Measurements from ENCODE around the gene ITIH1.

Gene ITIH1

DNA sequence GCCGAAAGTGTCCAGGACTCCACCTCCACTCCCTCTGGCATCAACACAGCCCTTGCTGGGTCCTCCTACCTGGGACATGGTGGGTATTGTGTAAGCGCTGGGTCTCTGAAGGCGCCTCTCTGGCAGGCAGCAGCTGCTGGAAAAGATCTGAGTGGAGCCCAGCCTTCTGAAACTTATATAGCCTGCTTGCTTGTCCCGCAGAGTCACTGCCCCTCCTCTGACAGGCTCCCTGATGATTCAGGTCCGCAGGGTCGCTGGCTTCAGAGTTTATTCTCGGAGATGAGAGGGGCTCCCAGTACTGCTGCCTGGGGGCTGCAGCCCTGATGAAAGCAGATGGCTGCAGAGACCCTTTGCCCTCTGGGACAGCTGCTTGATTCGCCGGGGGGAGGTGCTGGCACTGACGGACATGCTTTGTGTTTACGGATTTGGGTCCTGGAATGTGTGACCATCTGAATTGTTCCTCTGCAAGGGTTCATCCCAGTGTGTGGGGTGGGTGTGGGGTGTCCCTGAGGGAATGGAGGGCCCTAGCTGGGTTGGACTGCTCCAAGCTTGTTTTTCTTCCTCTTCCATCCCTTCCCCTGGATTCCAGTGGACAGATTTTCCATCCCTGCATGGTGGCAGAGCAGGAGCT lies 57.6 kb downstream of the ITIH1 start, which contains the start of gene MUSTN1:
Gene MUSTN1, minus strand, starts transcription at position 149 of the 631 bp plus-strand sequence. Its CDS starts 71 bp downstream, at position 78.
- no peak within 1 kb of the TSS for H3K4me2 ChIP-seq (ENCODE audit: low read length)
- no peaks in the 10 kb centered on the region for H3K9me2 ChIP-seq (replicated peaks; ENCODE audit: control insufficient read depth, low read length)
- H3K4me3 ChIP-seq (ENCODE audit: low read length), result no peak within 1 kb of the TSS
- no peak within 1 kb of the TSS for H3K27ac ChIP-seq (ENCODE audit: low read depth, low read length)
- TF ChIP-seq EZH2phosphoT487 (IDR thresholded peaks at IDR 0.05; ENCODE audit: borderline replicate concordance, low read length), result no peak
- TF ChIP-seq, protein P1, sequence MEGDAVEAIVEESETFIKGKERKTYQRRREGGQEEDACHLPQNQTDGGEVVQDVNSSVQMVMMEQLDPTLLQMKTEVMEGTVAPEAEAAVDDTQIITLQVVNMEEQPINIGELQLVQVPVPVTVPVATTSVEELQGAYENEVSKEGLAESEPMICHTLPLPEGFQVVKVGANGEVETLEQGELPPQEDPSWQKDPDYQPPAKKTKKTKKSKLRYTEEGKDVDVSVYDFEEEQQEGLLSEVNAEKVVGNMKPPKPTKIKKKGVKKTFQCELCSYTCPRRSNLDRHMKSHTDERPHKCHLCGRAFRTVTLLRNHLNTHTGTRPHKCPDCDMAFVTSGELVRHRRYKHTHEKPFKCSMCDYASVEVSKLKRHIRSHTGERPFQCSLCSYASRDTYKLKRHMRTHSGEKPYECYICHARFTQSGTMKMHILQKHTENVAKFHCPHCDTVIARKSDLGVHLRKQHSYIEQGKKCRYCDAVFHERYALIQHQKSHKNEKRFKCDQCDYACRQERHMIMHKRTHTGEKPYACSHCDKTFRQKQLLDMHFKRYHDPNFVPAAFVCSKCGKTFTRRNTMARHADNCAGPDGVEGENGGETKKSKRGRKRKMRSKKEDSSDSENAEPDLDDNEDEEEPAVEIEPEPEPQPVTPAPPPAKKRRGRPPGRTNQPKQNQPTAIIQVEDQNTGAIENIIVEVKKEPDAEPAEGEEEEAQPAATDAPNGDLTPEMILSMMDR (IDR thresholded peaks at IDR 0.05; ENCODE audit: low read depth, low read length, poor library complexity, severe bottlenecking), result no peak
- no peaks in the 10 kb centered on the region for H3K36me3 ChIP-seq (ENCODE audit: control insufficient read depth, low read length)
- no peaks in the 10 kb centered on the region for H3K4me1 ChIP-seq (ENCODE audit: control insufficient read depth, low read length)
- no peaks in the 10 kb centered on the region for H4K20me1 ChIP-seq (ENCODE audit: control insufficient read depth, insufficient read depth, low read depth, low read length)
- no peaks in the 10 kb centered on the region for H3F3A ChIP-seq (ENCODE audit: control insufficient read depth, insufficient read depth)
- H3K9me3 ChIP-seq (ENCODE audit: control insufficient read depth, insufficient read depth, low read length), result no peaks in the 10 kb centered on the region
- no peaks in the 10 kb centered on the region for H3K79me2 ChIP-seq (ENCODE audit: control insufficient read depth, low read length)
- no peaks in the 10 kb centered on the region for H3K27me3 ChIP-seq (ENCODE audit: control insufficient read depth, low read length)

DNA sequence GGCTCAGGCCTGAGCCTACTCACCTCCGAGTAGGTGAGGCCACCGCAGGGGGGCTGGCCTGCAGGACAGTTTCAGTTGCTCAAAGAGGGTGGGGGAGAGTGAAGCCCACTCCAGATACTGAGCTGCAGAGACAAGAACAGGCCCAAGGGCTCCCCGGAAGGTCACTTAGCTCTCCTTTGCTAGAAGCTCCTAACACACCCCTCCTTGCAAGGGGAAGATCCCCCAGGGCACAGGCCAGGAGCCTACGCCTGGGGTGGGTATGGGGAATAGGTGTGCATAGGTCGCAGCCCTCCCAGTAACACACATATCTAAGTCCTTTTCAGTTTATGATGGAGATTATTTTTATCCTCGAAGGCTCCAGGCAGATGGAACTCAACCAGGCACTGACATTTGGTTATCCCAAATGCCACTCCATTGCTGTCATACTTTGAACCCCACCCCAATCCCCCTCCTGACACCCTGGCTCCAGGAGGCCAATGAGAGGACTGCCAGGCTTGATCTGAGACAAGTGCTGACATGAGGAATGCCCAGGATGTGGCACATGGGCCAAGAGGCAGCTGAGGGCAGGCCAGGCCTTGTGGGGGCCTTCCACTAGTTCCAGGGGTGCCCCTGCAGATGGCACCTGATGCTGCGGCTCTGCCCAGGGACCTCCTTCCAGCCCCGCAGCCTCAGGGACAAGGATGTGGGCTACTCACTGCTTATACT lies 58.5 kb downstream of the ITIH1 start:
- Histone ChIP-seq H3F3A (ENCODE audit: control insufficient read depth, insufficient read depth) (no peaks in the 10 kb centered on the region), H3K27ac (ENCODE audit: low read depth, low read length) (no peak overlapping the region), H3K79me2 (ENCODE audit: control insufficient read depth, low read length) (no peaks in the 10 kb centered on the region)

GRCh38 chr3:52836471-52836845 lies 59.1 kb downstream of the ITIH1 start:
- no peaks in the 10 kb centered on the region for H3K79me2 ChIP-seq (ENCODE audit: control insufficient read depth, low read length)
- no peaks in the 10 kb centered on the region for H3K27me3 ChIP-seq (ENCODE audit: control insufficient read depth, low read length)
- no peaks in the 10 kb centered on the region for H3K4me1 ChIP-seq (ENCODE audit: control insufficient read depth, low read length)
- H3K9me2 ChIP-seq (replicated peaks; ENCODE audit: control insufficient read depth, low read length), result no peaks in the 10 kb centered on the region
- no peak overlapping the region for H3K4me2 ChIP-seq (ENCODE audit: low read length)
- no peak for TF ChIP-seq EZH2phosphoT487 (IDR thresholded peaks at IDR 0.05; ENCODE audit: borderline replicate concordance, low read length)
- TF ChIP-seq, protein P1 (IDR thresholded peaks at IDR 0.05; ENCODE audit: low read depth, low read length, poor library complexity, severe bottlenecking), result no peak
- H3F3A ChIP-seq (ENCODE audit: control insufficient read depth, insufficient read depth), result no peaks in the 10 kb centered on the region
- no peak overlapping the region for H3K27ac ChIP-seq (ENCODE audit: low read depth, low read length)
- no peaks in the 10 kb centered on the region for H4K20me1 ChIP-seq (ENCODE audit: control insufficient read depth, insufficient read depth, low read depth, low read length)
- no peaks in the 10 kb centered on the region for H3K36me3 ChIP-seq (ENCODE audit: control insufficient read depth, low read length)
- no peak overlapping the region for H3K4me3 ChIP-seq (ENCODE audit: low read length)
- H3K9me3 ChIP-seq (ENCODE audit: control insufficient read depth, insufficient read depth, low read length), result no peaks in the 10 kb centered on the region

More for the DNA sequence above, 58.5 kb downstream of the ITIH1 start:
- no peak overlapping the region for H3K4me2 ChIP-seq (ENCODE audit: low read length)
- no peaks in the 10 kb centered on the region for H3K27me3 ChIP-seq (ENCODE audit: control insufficient read depth, low read length)
- H3K4me3 ChIP-seq (ENCODE audit: low read length), result no peak overlapping the region
- no peaks in the 10 kb centered on the region for H3K4me1 ChIP-seq (ENCODE audit: control insufficient read depth, low read length)
- TF ChIP-seq, protein P1 (IDR thresholded peaks at IDR 0.05; ENCODE audit: low read depth, low read length, poor library complexity, severe bottlenecking), result no peak
- no peak for TF ChIP-seq EZH2phosphoT487 (IDR thresholded peaks at IDR 0.05; ENCODE audit: borderline replicate concordance, low read length)
- no peaks in the 10 kb centered on the region for H3K36me3 ChIP-seq (ENCODE audit: control insufficient read depth, low read length)
- no peaks in the 10 kb centered on the region for H3K9me3 ChIP-seq (ENCODE audit: control insufficient read depth, insufficient read depth, low read length)
- H4K20me1 ChIP-seq (ENCODE audit: control insufficient read depth, insufficient read depth, low read depth, low read length), result no peaks in the 10 kb centered on the region
- no peaks in the 10 kb centered on the region for H3K9me2 ChIP-seq (replicated peaks; ENCODE audit: control insufficient read depth, low read length)

All from DOHH2 (cell line).